ENCODE measurements around the gene PNMA5.

DNA sequence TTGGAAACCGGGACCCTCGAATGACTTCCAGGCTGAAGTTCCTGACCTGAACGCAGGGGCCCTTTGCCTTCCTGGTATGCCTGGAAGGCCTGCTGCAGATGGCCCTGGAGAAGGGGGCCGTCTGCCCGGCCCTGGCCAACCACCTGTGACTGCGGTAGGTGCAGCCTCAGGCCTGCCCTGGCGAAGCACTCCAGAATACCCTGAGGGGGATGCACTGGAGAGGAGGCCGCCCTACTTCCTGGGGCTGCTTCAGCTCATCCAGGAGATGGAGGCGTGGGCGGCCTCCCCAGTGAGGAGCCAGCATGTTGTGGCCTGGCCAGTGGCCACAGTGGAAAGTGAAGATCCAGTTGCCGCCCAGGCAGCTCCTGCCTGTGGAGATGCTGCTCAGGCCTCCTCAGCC lies 36.0 kb upstream of the PNMA5 start:
- TF ChIP-seq CTCF (IDR thresholded peaks at IDR 0.05) = no peak
- no peak for TF ChIP-seq EZH2 (IDR thresholded peaks at IDR 0.05)

Measured in neural progenitor cell (in vitro differentiated cells).